ENCODE data around the gene PRKCB. TPM values are rescaled to one million over a fixed set of nuclear protein-coding genes. Genes with fewer than 3 reads are reported as not detected.

PRKCB gene
- total RNA-seq, 2 experiments from 2014 or later = 21.0 to 51.6 TPM

- BruUV-seq (replicated peaks) = no TSS peak
- POLR2A ChIA-PET = interaction anchor here (0.7 kb wide), 1 partner anchor 1001 kb away, joined by 3 read pairs; no protein-coding TSS in a partner anchor
- intact Hi-C loops (cut with micrococcal nuclease; ENCODE audit: unreplicated experiment) = no loop called here
Observed at GRCh38 chr16:23824909-23825308, 10.9 kb upstream of the PRKCB start.

GRCh38 chr16:23826528-23827045 is 9.2 kb upstream of the PRKCB start:
- peaks cover 17% of the 10 kb centered on the region for H3K4me1 ChIP-seq (ENCODE audit: insufficient read depth, low read length, poor library complexity, severe bottlenecking)
- H4K20me1 ChIP-seq (ENCODE audit: insufficient read depth, low read length) = no peaks in the 10 kb centered on the region
- H3K9me3 ChIP-seq (ENCODE audit: low read length) = peaks cover 36% of the 10 kb centered on the region; the same call in 1 of the 2 replicates
- no peaks in the 10 kb centered on the region for H3K9me2 ChIP-seq (ENCODE audit: insufficient read depth, low read length)
- DNase-seq (ENCODE audit: low spot score) = peak; percentile 71
- H3K27ac ChIP-seq (ENCODE audit: low read depth, low read length, poor library complexity, severe bottlenecking) = peak overlapping the region; percentile 8
- no TSS peak for BruUV-seq (replicated peaks)
- CTCF ChIA-PET (ENCODE audit: unreplicated experiment) = no interaction called here
- H3K4me3 ChIP-seq (ENCODE audit: low read depth, low read length, poor library complexity, severe bottlenecking) = peak overlapping the region; percentile 6
- peak overlapping the region; percentile 46 for H3K4me2 ChIP-seq (ENCODE audit: low read length)
- TF ChIP-seq CTCF (conservative IDR thresholded peaks at IDR 0.05; ENCODE audit: low read length) = no peak
- TF ChIP-seq EZH2phosphoT487 (IDR thresholded peaks at IDR 0.05; ENCODE audit: borderline replicate concordance, low read depth, low read length) = no peak
- no peaks in the 10 kb centered on the region; the same call in 1 of the 2 replicates for H3K36me3 ChIP-seq (ENCODE audit: insufficient read depth, low read length)
- peak overlapping the region; percentile 100 for H2AFZ ChIP-seq (ENCODE audit: low read length)
- POLR2A ChIA-PET = no interaction called here
- intact Hi-C loops (cut with micrococcal nuclease; ENCODE audit: unreplicated experiment) = no loop called here
- H3K79me2 ChIP-seq (ENCODE audit: insufficient read depth, low read depth, low read length) = no peaks in the 10 kb centered on the region

More at GRCh38 chr16:23824909-23825308, 10.9 kb upstream of the PRKCB start:
- peaks cover 17% of the 10 kb centered on the region for H3K4me1 ChIP-seq (ENCODE audit: insufficient read depth, low read length, poor library complexity, severe bottlenecking)
- H3K9me2 ChIP-seq (ENCODE audit: insufficient read depth, low read length) = no peaks in the 10 kb centered on the region
- H3K4me3 ChIP-seq (ENCODE audit: low read depth, low read length, poor library complexity, severe bottlenecking) = no peak overlapping the region
- H3K9me3 ChIP-seq (ENCODE audit: low read length) = peaks cover 27% of the 10 kb centered on the region; the same call in 1 of the 2 replicates
- no peak overlapping the region for H2AFZ ChIP-seq (ENCODE audit: low read length)
- H3K36me3 ChIP-seq (ENCODE audit: insufficient read depth, low read length) = no peaks in the 10 kb centered on the region; the same call in 1 of the 2 replicates
- H3K27ac ChIP-seq (ENCODE audit: low read depth, low read length, poor library complexity, severe bottlenecking) = no peak overlapping the region
- H3K79me2 ChIP-seq (ENCODE audit: insufficient read depth, low read depth, low read length) = no peaks in the 10 kb centered on the region
- H4K20me1 ChIP-seq (ENCODE audit: insufficient read depth, low read length) = no peaks in the 10 kb centered on the region
- CTCF ChIA-PET (ENCODE audit: unreplicated experiment) = no interaction called here
- no peak overlapping the region for H3K4me2 ChIP-seq (ENCODE audit: low read length)
- no peak for DNase-seq (ENCODE audit: low spot score)
- TF ChIP-seq EZH2phosphoT487 (IDR thresholded peaks at IDR 0.05; ENCODE audit: borderline replicate concordance, low read depth, low read length) (no peak), CTCF (conservative IDR thresholded peaks at IDR 0.05; ENCODE audit: low read length) (no peak)

- BruUV-seq (replicated peaks) = no TSS peak
- no peaks in the 10 kb centered on the region for H4K20me1 ChIP-seq (ENCODE audit: insufficient read depth, low read length)
- intact Hi-C loops (cut with micrococcal nuclease; ENCODE audit: unreplicated experiment) = no loop called here
- H3K4me1 ChIP-seq (ENCODE audit: insufficient read depth, low read length, poor library complexity, severe bottlenecking) = peaks cover 17% of the 10 kb centered on the region
- H3K4me3 ChIP-seq (ENCODE audit: low read depth, low read length, poor library complexity, severe bottlenecking) = peak overlapping the region; percentile 6
- H3K27ac ChIP-seq (ENCODE audit: low read depth, low read length, poor library complexity, severe bottlenecking) = no peak overlapping the region
- peaks cover 36% of the 10 kb centered on the region; the same call in 1 of the 2 replicates for H3K9me3 ChIP-seq (ENCODE audit: low read length)
- H2AFZ ChIP-seq (ENCODE audit: low read length) = peak overlapping the region; percentile 100
- no peaks in the 10 kb centered on the region for H3K79me2 ChIP-seq (ENCODE audit: insufficient read depth, low read depth, low read length)
- no peaks in the 10 kb centered on the region; the same call in 1 of the 2 replicates for H3K36me3 ChIP-seq (ENCODE audit: insufficient read depth, low read length)
- H3K9me2 ChIP-seq (ENCODE audit: insufficient read depth, low read length) = no peaks in the 10 kb centered on the region
- peak overlapping the region; percentile 46 for H3K4me2 ChIP-seq (ENCODE audit: low read length)
- TF ChIP-seq CTCF (conservative IDR thresholded peaks at IDR 0.05; ENCODE audit: low read length) (no peak), EZH2phosphoT487 (IDR thresholded peaks at IDR 0.05; ENCODE audit: borderline replicate concordance, low read depth, low read length) (no peak)
- no peak for DNase-seq (ENCODE audit: low spot score)
- POLR2A ChIA-PET = no interaction called here
- CTCF ChIA-PET (ENCODE audit: unreplicated experiment) = no interaction called here
Observed at GRCh38 chr16:23827057-23827456, 8.7 kb upstream of the PRKCB start.

All from OCI-LY7 (cell line).